Calu3 (cell line): ENCODE results near the gene DNA2. TPM values are rescaled to one million over a fixed set of nuclear protein-coding genes. Genes with fewer than 3 reads are reported as not detected.
"Not testable (repeated sequence)": the region's sequence is repeated elsewhere in the genome, so short reads cannot be mapped to it uniquely, and the experiment has no call there.

Experiments used
- Bru-seq: library from RNA; stranded (reverse); fragments of 400-500 nt; gene quantifications from one replicate; lab custom pipeline; 2021; lab: Mats Ljungman, UMichigan
- BruChase-seq, 2 experiments: library from RNA; stranded (reverse); fragments of 400-500 nt; gene quantifications; one replicate each; lab custom pipeline; 2021; lab: Mats Ljungman, UMichigan
- BruUV-seq: library from RNA; stranded (reverse); fragments of 400-500 nt; replicated peaks from 2 replicates; lab custom pipeline; 2021; lab: Mats Ljungman, UMichigan
- CTCF ChIA-PET: fragments of 300-600 bp; sonication (Branson Sonifier 250); formaldehyde crosslinking; loops from one replicate; lab custom pipeline; 2022; ENCODE audit warnings: antibody characterized with exemption; lab: Charles Lee
- DNase-seq: peaks from one replicate; pipeline ENCODE4 v3.0.0; 2022
- H3K27ac Mint-ChIP-seq: one replicate; pipeline ENCODE4 v1.8.0; 2022; ENCODE audit warnings: mixed read lengths; ENCODE audit not compliant: unreplicated experiment
- H3K27me3 Mint-ChIP-seq: one replicate; pipeline ENCODE4 v1.8.0; 2022; ENCODE audit warnings: mixed read lengths; ENCODE audit not compliant: unreplicated experiment
- H3K36me3 Mint-ChIP-seq: one replicate; pipeline ENCODE4 v1.8.0; 2022; ENCODE audit warnings: mild to moderate bottlenecking, moderate library complexity, mixed read lengths; ENCODE audit not compliant: insufficient read depth, unreplicated experiment
- H3K4me1 Mint-ChIP-seq: one replicate; pipeline ENCODE4 v1.8.0; 2022; ENCODE audit warnings: mild to moderate bottlenecking, low read depth, mixed read lengths; ENCODE audit not compliant: unreplicated experiment
- H3K4me3 Mint-ChIP-seq: one replicate; pipeline ENCODE4 v1.8.0; 2022; ENCODE audit warnings: mild to moderate bottlenecking, low read depth, moderate library complexity, mixed read lengths; ENCODE audit not compliant: unreplicated experiment
- H3K9me3 Mint-ChIP-seq: one replicate; pipeline ENCODE4 v1.8.0; 2022; ENCODE audit warnings: low read depth, mixed read lengths; ENCODE audit not compliant: unreplicated experiment
- CTCF ChIP-seq: fragments of 200-600 bp; IDR thresholded peaks from one replicate; pipeline ENCODE4 v1.8.0; 2022; ENCODE audit warnings: antibody characterized with exemption; ENCODE audit not compliant: unreplicated experiment
- intact Hi-C: fragments of 100-400 bp; cut with micrococcal nuclease; formaldehyde crosslinking; loops from one replicate; pipeline ENCODE4 v1.10.0; 2022; ENCODE audit not compliant: unreplicated experiment
- long read RNA-seq: library from polyadenylated mRNA; stranded (forward); transcript quantifications from one replicate; pipeline ENCODE4 v2.0.0, GENCODE V29; 2022
- total RNA-seq: library from RNA; stranded (reverse); gene quantifications from 2 replicates; pipeline ENCODE4 v1.2.3, GENCODE V29; 2022

DNA2 gene
- total RNA-seq (37.7 and 40.0 TPM in 2 replicates), Bru-seq, nascent RNA (percentile 85 among the genes with signal in this experiment), BruChase-seq, experiment 1, labeled RNA remaining after a 6-hour chase (percentile 89 among the genes with signal in this experiment), BruChase-seq, experiment 2, labeled RNA remaining after a 2-hour chase (percentile 94 among the genes with signal in this experiment)
- long read RNA-seq, partial matches to known transcripts = 5 of 14 reads
- long read RNA-seq, other reads (novel, unspliced or antisense) = 9 of 14 reads

GRCh38 chr10:68471586-68472408 is at the start of gene DNA2:
TSS of gene DNA2 (minus strand) at chr10:68471973. CDS start at chr10:68471864, 109 bp downstream.
- intact Hi-C loops = no loop called here
- peak; percentile 88 for DNase-seq
- Mint-ChIP-seq H3K4me3 (peak within 1 kb of the TSS; percentile 94), H3K27me3 (no peaks in the 10 kb centered on the region), H3K36me3 (peaks cover 63% of the 10 kb centered on the region), H3K9me3 (no peaks in the 10 kb centered on the region), H3K27ac (peak within 1 kb of the TSS; percentile 80), H3K4me1 (peaks cover 9% of the 10 kb centered on the region)
- TF ChIP-seq CTCF = no peak
- CTCF ChIA-PET = interaction anchor here (0.7 to 1.2 kb wide), 2 partner anchors 23 to 65 kb away, joined by 3 to 4 read pairs; partner anchors contain the start of gene RUFY2
- BruUV-seq = no TSS peak

GRCh38 chr10:68518609-68519008 is 46.8 kb upstream of the DNA2 start:
- H3K4me3 Mint-ChIP-seq, H3K9me3 Mint-ChIP-seq, intact Hi-C loops, H3K4me1 Mint-ChIP-seq, DNase-seq, H3K27ac Mint-ChIP-seq, BruUV-seq, CTCF ChIA-PET, H3K27me3 Mint-ChIP-seq: not testable (repeated sequence)
- peaks cover 10% of the 10 kb centered on the region for H3K36me3 Mint-ChIP-seq

GRCh38 chr10:68517188-68517587 is 45.4 kb upstream of the DNA2 start:
- intact Hi-C loops = no loop called here
- Mint-ChIP-seq H3K27me3 (no peaks in the 10 kb centered on the region), H3K36me3 (peaks cover 15% of the 10 kb centered on the region), H3K4me1 (no peaks in the 10 kb centered on the region), H3K9me3 (no peaks in the 10 kb centered on the region), H3K4me3 (no peak overlapping the region), H3K27ac (no peak overlapping the region)
- DNase-seq = no peak
- CTCF ChIA-PET = no interaction called here
- no peak for TF ChIP-seq CTCF
- TSS peak; percentile 4 for BruUV-seq

- no TSS peak for BruUV-seq
- H3K4me1 Mint-ChIP-seq = no peaks in the 10 kb centered on the region
- H3K36me3 Mint-ChIP-seq = peaks cover 15% of the 10 kb centered on the region
- H3K27me3 Mint-ChIP-seq = no peaks in the 10 kb centered on the region
- H3K27ac Mint-ChIP-seq = no peak overlapping the region
- DNase-seq = no peak
- no peak overlapping the region for H3K4me3 Mint-ChIP-seq
- CTCF ChIA-PET = no interaction called here
- no peak for TF ChIP-seq CTCF
- H3K9me3 Mint-ChIP-seq = no peaks in the 10 kb centered on the region
- intact Hi-C loops = no loop called here
These were observed 45.0 kb upstream of the DNA2 start for GRCh38 chr10:68516766-68517165.

GRCh38 chr10:68516216-68516615 is 44.4 kb upstream of the DNA2 start:
- CTCF ChIA-PET, H3K9me3 Mint-ChIP-seq, H3K27me3 Mint-ChIP-seq, BruUV-seq, DNase-seq, intact Hi-C loops, H3K27ac Mint-ChIP-seq, H3K4me3 Mint-ChIP-seq, H3K4me1 Mint-ChIP-seq: not testable (repeated sequence)
- H3K36me3 Mint-ChIP-seq = peaks cover 15% of the 10 kb centered on the region
